Astrocyte (in vitro differentiated cells and primary cell): ENCODE data around the gene ZZZ3. TPM values are rescaled to one million over a fixed set of nuclear protein-coding genes. Genes with fewer than 3 reads are reported as not detected.
A peak's percentile ranks its signal among the peaks of the same experiment; 100 is the strongest.

Experiments
- DNase-seq: peaks from one replicate; pipeline ENCODE4 v3.0.0-alpha.2; 2010; ENCODE audit warnings: low read depth
- FAIRE-seq: peaks from 2 replicates; lab custom pipeline; 2011; peaks lifted over from hg19 to GRCh38; lab: Jason Lieb, UNC
- H2AFZ ChIP-seq: 2 replicates; pipeline ENCODE4 v1.6.0; 2012; ENCODE audit warnings: low read depth, low read length, inconsistent platforms
- H3K27ac ChIP-seq: 2 replicates; pipeline ENCODE4 v1.5.1; 2011; ENCODE audit warnings: low read depth, low read length, inconsistent platforms
- H3K27me3 ChIP-seq: 2 replicates; pipeline ENCODE4 v1.6.0; 2011; ENCODE audit warnings: low read length, inconsistent platforms; ENCODE audit not compliant: insufficient read depth
- H3K36me3 ChIP-seq: 2 replicates; pipeline ENCODE4 v1.5.1; 2011; ENCODE audit warnings: low read length, inconsistent platforms; ENCODE audit not compliant: insufficient read depth
- H3K4me1 ChIP-seq: 2 replicates; pipeline ENCODE4 v1.5.1; 2011; ENCODE audit warnings: low read length, inconsistent platforms; ENCODE audit not compliant: insufficient read depth
- H3K4me2 ChIP-seq: 2 replicates; pipeline ENCODE4 v1.6.0; 2012; ENCODE audit warnings: low read length, inconsistent platforms
- H3K4me3 ChIP-seq: 2 replicates; pipeline ENCODE4 v1.5.1; 2011; ENCODE audit warnings: low read depth, mild to moderate bottlenecking, low read length, inconsistent platforms; ENCODE audit not compliant: insufficient read depth
- H3K79me2 ChIP-seq: 2 replicates; pipeline ENCODE4 v1.6.0; 2012; ENCODE audit warnings: mild to moderate bottlenecking, low read length, inconsistent platforms; ENCODE audit not compliant: insufficient read depth
- H3K9ac ChIP-seq: 2 replicates; pipeline ENCODE4 v1.6.0; 2012; ENCODE audit warnings: mild to moderate bottlenecking, low read length, inconsistent platforms
- H3K9me3 ChIP-seq: 2 replicates; pipeline ENCODE4 v1.5.1; 2012; ENCODE audit warnings: low read depth, mild to moderate bottlenecking, low read length, inconsistent platforms; ENCODE audit not compliant: insufficient read depth
- H4K20me1 ChIP-seq: 2 replicates; pipeline ENCODE4 v1.6.0; 2012; ENCODE audit warnings: low read length, inconsistent platforms; ENCODE audit not compliant: insufficient read depth
- H3K27ac Mint-ChIP-seq: one replicate; pipeline ENCODE4 v1.8.0; 2021; ENCODE audit warnings: mild to moderate bottlenecking, mixed read lengths; ENCODE audit not compliant: unreplicated experiment
- H3K27me3 Mint-ChIP-seq: one replicate; pipeline ENCODE4 v1.8.0; 2021; ENCODE audit warnings: low read depth, mixed read lengths; ENCODE audit not compliant: unreplicated experiment
- H3K36me3 Mint-ChIP-seq: one replicate; pipeline ENCODE4 v1.8.0; 2021; ENCODE audit warnings: low read depth, mixed read lengths; ENCODE audit not compliant: unreplicated experiment
- H3K4me1 Mint-ChIP-seq: one replicate; pipeline ENCODE4 v1.8.0; 2021; ENCODE audit warnings: low read depth, mixed read lengths; ENCODE audit not compliant: unreplicated experiment
- H3K4me3 Mint-ChIP-seq: one replicate; pipeline ENCODE4 v1.8.0; 2021; ENCODE audit warnings: mild to moderate bottlenecking, moderate library complexity, mixed read lengths; ENCODE audit not compliant: unreplicated experiment
- H3K9me3 Mint-ChIP-seq: one replicate; pipeline ENCODE4 v1.8.0; 2021; ENCODE audit warnings: mild to moderate bottlenecking, mixed read lengths; ENCODE audit not compliant: unreplicated experiment
- CTCF ChIP-seq: IDR thresholded peaks from 2 replicates; pipeline ENCODE4 v1.5.1; 2011; ENCODE audit warnings: low read depth, mild to moderate bottlenecking, inconsistent platforms, low read length, moderate library complexity; ENCODE audit not compliant: insufficient read depth
- EZH2 ChIP-seq: IDR thresholded peaks from 2 replicates; pipeline ENCODE4 v1.6.1; 2012; ENCODE audit warnings: mild to moderate bottlenecking, low read length, inconsistent platforms; ENCODE audit not compliant: insufficient read depth
- total RNA-seq: library from RNA; stranded (reverse); gene quantifications from 2 replicates; pipeline ENCODE4 v1.2.1, GENCODE V29; 2021

ZZZ3 gene
- total RNA-seq, 1 donor from 2014 or later = 48.4 TPM

GRCh38 chr1:77686796-77687518 is 4.5 kb upstream of the ZZZ3 start:
- Mint-ChIP-seq H3K4me1 (peaks cover 11% of the 10 kb centered on the region), H3K4me3 (no peak overlapping the region), H3K27me3 (no peaks in the 10 kb centered on the region), H3K27ac (no peak overlapping the region), H3K9me3 (no peaks in the 10 kb centered on the region), H3K36me3 (peaks cover 6% of the 10 kb centered on the region)
- Histone ChIP-seq H3K4me3 (no peak overlapping the region), H4K20me1 (peaks cover 4% of the 10 kb centered on the region), H3K9me3 (no peaks in the 10 kb centered on the region), H3K27ac (no peak overlapping the region), H3K4me2 (no peak overlapping the region), H3K36me3 (no peaks in the 10 kb centered on the region), H2AFZ (no peak overlapping the region), H3K4me1 (peaks cover 7% of the 10 kb centered on the region), H3K27me3 (no peaks in the 10 kb centered on the region), H3K9ac (no peak overlapping the region), H3K79me2 (peaks cover 5% of the 10 kb centered on the region)
- FAIRE-seq (no peak), DNase-seq (no peak)
- TF ChIP-seq CTCF = no peak
- TF ChIP-seq EZH2 = no peak

GRCh38 chr1:77683160-77684148 is 996 bp upstream of the ZZZ3 start:
- Histone ChIP-seq H3K4me2 (peak overlapping the region; percentile 98), H3K9me3 (no peaks in the 10 kb centered on the region), H3K27me3 (no peaks in the 10 kb centered on the region), H2AFZ (peak overlapping the region; percentile 95), H3K4me3 (peak overlapping the region; percentile 71), H3K27ac (peak overlapping the region; percentile 97), H3K79me2 (peaks cover 40% of the 10 kb centered on the region), H4K20me1 (peaks cover 34% of the 10 kb centered on the region), H3K4me1 (peaks cover 11% of the 10 kb centered on the region), H3K36me3 (peaks cover 2% of the 10 kb centered on the region), H3K9ac (peak overlapping the region; percentile 94)
- DNase-seq = peak; percentile 81
- Mint-ChIP-seq H3K36me3 (no peaks in the 10 kb centered on the region), H3K4me3 (peak overlapping the region; percentile 95), H3K4me1 (peaks cover 22% of the 10 kb centered on the region), H3K27me3 (no peaks in the 10 kb centered on the region), H3K9me3 (no peaks in the 10 kb centered on the region), H3K27ac (peak overlapping the region; percentile 85)
- FAIRE-seq = no peak
- TF ChIP-seq EZH2 (no peak), CTCF (peak; percentile 52)
